Right ventricle myocardium inferior (tissue), 1 donor: ENCODE measurements around the gene MKNK1. TPM values are rescaled to one million over a fixed set of nuclear protein-coding genes. Genes with fewer than 3 reads are reported as not detected.
A peak's percentile ranks its signal among the peaks of the same experiment; 100 is the strongest.

ENCODE experiments used
- ATAC-seq: fragments of 200-7000 bp; cut with Tn5 transposase; one replicate; pipeline ENCODE4 v1.9.1; 2020; ENCODE audit warnings: mild to moderate bottlenecking, moderate library complexity
- DNase-seq: peaks from one replicate; pipeline ENCODE4 v3.0.0; 2021; ENCODE audit errors: missing footprints
- intact Hi-C: fragments of 100-400 bp; cut with DNase I; formaldehyde crosslinking; loops from one replicate; pipeline ENCODE4 v1.11.0; 2022
- total RNA-seq: library from RNA; stranded (reverse); fragmentation: NEBNext Ultra II Directional; extraction: Animal tissue kit (Norgen Biotek cat#: 25700); gene quantifications from one replicate; pipeline ENCODE4 v1.2.1, GENCODE V29; 2021
- donor health status: DM: no; HTN: yes; CAD: no; lungs with severe emphysema.

The MKNK1 gene
- total RNA-seq, 1 donor from 2014 or later, result 39.8 TPM

DNA sequence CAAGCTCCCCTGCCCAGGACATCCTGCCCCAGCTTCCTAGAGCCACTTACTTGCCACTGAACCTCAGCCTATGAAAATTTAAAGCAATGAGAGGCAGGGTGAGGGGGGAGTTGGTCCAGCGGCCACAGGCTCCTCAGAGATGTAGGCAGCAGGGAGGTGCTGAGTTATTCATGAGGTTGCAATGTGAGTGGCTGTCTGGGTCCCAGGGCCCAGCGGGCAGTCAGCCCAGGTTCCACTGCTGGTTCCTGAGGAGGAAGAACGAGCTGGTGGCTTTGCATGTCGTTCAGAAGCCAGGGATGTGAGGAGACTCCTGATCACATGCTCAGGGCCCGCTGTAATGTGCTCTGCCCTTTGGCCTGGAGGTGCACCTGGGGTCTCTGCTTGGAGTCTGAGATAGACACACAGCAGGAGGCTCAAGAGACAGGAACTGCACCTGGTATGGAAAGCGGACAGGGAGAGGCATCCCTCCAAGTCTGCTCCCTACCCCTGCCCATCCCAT, 52.4 kb downstream of the MKNK1 start, which contains the start of gene KNCN:
TSS of gene KNCN (minus strand) at position 51 of the 499 bp plus-strand sequence. CDS start 432 bp downstream, outside the sequence.
- intact Hi-C loops, result no loop called here
- ATAC-seq, result no peak
- DNase-seq, result no peak

DNA sequence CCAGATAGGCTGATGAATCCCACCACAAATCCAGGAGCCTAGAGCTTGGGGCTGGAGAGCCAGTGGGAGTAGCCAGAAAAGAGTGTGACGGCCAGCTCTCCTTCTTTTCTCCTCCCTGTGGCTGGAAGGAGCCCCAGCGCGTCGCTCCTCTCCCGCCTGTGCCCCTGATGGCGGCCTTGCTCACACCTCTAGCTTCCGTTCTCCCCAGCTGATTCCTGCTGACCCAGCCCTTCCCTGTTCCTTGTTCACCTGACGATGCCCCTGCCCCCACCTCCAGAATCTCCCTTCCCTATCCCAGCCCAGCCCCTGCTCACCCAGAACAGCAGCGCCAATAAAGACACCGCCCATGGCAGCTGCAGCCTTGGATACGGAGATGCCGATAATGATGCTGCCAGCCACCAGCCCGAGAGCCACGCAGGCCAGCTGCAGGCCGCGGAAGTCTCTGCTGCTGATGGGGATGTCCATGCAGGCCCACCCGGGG, 53.3 kb downstream of the MKNK1 start:
- no peak for ATAC-seq

DNA sequence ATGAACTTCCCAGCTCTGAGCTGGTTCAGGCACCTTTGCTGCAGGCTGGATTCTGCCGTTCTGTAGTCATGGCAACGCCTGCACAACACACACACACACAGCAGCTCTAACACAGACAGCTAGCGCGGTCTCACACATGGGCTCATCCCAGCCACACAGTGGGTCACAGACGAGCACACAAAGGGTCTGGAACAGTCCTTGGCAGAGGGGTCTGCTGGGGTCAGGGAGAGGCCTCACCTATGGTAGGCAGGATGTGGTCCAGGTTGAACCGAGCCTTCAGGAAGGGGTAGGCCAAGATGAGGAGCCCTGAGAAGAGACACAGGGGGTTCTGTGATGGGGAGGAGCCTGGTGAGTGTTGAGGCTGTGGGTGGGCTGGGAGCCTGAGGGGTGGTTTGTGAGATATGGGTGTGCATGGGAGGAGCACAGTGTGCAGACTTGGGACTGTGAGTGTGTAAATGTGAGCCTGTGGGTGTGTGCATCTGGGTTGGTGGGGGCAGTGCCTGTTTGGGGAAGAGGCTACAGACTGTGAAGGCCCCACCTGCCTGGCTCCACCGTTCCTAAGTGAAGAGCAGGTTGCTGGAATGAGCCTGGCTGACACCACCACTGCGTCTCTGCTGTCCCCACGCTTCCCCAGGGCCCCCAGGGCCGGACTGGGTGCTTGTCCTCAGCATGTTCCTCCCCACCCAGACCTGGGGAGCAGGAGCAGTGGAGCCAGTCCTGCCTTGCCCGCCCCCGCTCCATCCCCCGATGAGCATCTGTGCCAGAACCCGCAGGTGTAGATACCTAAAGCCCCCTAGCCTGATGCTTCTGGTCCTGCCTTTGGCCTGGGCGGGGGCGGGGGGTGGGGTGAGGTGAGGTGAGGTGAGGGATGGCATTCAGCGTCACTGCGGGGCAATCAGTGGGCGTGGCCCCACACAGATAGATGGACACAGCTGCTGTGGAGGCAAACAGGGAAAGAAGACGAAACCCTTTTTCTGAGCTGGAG, 54.1 kb downstream of the MKNK1 start:
- intact Hi-C loops, result no loop called here
- no peak for ATAC-seq
- DNase-seq, result peak; percentile 34

More for the DNA sequence above, 53.3 kb downstream of the MKNK1 start:
- intact Hi-C loops, result no loop called here
- DNase-seq, result peak; percentile 35

DNA sequence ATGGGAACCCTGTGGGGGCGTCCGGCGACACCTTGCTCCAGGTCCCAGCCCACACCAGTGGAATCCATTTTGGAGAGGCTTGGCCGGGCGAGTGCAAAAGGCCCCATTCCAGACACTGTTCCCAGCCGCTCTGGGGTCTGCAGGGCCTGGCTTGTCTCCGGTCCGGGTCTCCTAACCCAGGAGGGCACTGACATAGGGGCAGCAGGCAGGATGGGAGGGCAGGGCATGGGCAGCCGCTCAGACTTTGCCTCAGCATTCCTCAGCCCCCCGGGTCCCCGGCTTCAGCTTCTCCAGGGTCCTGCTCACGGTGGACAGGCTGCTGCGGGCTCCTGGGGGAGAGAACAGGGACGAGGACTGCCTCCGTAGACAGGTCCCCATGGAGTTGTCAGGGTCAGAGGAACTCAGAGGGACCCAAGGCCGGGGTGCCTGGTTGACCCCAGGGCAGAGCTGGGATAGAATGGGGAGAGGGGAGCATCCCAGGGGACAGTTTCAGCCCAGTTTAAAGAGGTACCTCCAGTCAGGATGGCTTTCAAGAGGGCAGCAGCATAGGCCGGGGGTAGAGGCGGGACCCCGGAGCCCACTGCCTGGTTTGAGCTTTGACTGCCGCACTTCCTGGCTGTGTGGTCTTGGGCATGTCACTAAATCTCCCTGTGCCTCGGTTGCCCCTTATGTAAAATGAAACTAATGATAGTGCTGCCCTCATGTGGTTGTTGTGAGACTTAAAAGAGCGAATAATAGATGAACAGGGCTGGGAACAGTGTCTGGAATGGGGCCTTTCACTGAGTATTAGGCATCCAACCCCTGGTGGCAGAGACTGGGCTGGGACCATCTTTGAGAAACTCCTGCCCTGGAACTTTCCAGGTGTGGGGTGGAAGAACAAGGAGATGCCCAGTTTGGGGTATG, 56.3 kb downstream of the MKNK1 start:
- DNase-seq, result peak; percentile 32
- ATAC-seq, result no peak
- intact Hi-C loops, result no loop called here

DNA sequence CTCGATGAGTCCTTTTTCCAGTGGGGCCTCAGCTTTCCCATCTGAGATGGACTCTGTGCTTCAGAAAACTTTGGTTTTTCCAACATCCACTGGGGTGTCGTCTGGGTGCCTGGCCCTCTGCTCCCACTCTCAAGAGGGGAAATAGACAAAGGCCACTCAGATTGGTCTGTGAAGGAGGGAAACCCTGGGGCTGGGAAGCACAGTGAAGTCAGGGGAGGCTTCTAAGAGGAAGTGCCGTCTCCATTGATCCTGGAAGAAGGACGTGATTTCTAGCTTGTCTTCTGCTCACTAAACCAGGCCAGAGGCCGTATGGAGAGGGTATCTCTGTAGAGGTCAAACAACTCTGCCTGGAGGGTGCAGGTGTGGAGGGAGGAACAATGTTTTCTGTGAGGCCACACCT, 57.9 kb downstream of the MKNK1 start:
- ATAC-seq (no peak), DNase-seq (no peak)
- intact Hi-C loops, result no loop called here

DNA sequence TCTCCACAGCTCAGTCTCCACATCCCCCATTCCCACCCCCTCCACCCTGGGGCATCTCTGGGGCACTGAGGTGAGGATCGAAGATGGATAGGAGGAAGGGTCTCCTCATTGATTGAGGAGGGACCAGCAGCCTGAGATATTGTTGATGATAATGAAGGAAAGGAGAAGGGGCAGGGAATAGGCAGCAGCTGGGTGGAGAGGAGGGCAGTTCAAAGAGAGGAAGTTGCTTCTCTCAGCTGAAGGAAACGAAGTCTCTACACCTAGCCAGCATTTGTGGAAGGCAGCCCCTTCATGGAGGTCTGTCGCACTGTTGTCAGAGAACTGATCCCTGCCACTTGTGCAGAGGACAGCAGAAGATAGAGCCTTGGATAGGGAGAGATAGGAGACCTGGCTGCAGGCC, 58.3 kb downstream of the MKNK1 start:
- no peak for ATAC-seq
- intact Hi-C loops, result no loop called here
- DNase-seq, result peak; percentile 5

DNA sequence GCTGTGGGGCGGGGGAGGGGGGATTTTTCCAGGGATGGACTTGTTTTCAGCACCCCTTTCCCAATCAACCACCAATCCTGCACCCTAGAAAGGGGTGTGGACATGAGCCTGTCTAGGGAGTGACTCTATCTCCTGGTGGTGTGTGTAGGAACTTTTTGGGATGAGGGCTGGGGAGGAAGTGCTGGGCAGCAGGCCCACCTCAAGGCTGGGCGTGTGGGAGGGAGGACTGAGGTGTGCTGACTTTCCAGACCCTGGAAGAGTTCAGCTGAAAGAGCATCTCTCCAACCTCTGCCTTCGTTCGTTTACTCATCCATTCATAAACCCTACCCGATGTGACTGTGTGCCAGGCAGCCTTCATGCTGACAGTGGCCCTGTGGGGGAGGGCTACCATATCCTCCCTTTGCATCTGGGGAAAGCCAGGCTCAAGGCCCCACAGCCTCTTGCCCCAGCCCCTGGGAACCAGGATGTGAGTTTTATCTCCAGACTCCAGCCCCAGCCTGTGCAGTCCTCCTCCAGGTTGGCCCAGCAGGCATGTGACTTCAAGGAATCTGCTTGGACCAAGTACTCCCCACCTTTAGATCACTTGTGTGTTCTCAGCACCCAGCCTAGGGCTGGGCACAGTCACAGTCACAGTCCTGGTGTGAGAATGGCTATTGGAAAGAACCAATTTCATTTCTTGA, 59.4 kb downstream of the MKNK1 start:
- peak; percentile 20 for DNase-seq
- intact Hi-C loops, result no loop called here

DNA sequence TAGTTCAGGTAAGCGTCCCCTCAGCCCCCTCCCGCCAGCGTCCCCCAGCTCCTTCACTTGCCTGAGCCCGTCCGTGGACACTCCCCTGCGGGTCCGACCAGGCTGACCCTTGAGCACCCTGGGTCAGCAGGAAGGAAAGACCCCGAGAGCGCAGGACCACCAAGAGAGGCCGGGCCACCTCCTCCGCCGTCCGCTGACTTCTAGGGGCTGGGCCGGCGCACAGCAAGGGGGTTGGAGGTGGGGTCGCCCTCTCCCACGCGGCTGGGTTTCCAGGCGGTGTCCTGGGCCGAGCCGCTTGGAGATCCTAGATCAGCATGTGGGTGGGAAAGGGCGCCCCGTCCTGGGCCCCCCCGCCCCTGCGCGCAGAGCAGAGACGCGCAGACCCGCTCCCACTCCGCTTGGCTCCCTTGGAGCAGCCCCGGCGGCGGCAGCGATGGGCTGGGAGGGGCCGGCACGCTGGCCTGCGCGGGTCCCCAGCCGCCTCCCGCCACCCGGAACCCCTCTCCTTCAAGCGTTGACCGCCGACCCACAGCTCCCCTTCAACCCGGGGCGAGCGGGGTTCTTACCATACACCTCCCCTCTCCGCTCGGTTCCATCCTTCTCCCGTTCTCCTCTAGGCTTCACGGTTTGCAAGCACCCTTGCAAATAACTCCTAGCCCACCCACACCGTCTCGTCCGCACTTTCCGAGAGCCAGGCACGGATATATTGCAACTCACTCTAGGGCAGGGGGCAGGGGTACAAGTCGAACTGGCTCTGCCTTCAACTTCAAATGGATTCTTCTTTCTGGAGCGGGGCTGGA, 60.1 kb downstream of the MKNK1 start:
- DNase-seq (peak; percentile 42), ATAC-seq (no peak)
- intact Hi-C loops, result no loop called here

More for the DNA sequence above, 59.4 kb downstream of the MKNK1 start:
- no peak for ATAC-seq

DNA sequence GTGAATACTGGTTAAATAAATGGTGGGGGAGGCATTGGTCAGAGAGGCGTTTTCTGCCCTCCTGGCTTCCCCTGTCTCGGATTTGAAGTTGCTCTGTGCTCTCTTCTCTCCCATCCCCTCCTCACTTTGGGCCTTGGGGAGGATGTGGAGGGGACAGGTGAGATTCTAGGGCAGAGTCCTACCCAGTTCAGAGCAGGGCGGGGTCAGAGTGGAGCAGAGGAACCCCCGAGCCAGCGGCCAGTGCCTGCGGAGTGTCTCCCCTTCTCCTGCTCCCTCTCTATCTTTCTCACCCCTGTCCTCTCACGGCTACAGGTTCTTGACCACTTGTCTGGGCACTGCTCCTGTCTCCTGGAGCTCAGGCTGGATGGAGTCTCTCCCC, 60.7 kb downstream of the MKNK1 start:
- no peak for ATAC-seq
- intact Hi-C loops, result no loop called here
- DNase-seq, result no peak

DNA sequence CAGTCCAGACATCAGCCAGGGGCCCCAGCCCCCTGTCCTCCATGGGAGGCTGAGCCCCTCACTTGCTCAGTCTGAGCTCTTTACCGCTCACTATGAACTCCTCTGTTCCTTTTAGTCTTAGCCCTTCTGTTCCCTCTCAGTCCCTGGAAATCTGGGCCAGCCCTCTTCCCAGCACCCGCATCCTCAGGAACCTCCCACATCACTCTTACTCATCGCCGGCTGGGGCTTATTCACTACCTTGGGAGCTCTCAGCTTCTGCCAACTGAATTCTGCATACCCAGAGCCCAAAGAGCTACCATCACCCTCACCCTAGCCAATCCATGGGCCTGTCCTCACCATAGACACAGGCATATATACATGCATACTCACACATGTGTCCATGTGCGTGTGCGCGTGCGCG, 64.1 kb downstream of the MKNK1 start:
- ATAC-seq, result no peak
- peak; percentile 49 for DNase-seq
- intact Hi-C loops, result no loop called here

DNA sequence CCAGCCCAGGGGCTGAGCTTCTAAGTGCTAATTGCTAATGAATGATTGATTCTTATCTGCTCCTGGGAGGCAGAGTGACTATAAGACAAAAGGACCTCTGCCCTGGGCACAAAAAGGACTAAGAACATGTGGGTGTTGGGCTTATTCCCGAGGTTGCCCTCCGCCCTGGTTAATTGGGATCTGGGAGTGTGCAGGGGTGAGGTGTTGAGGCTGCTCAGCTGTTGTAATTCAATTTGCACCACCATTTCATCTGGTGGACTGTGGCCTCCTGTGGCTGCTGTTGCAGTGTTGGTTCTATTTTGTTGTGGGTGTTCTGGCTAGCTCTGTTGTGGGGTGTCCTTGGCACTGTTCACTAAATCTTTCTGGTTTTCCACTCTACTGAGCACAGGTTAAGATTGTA, 65.9 kb downstream of the MKNK1 start:
- DNase-seq (no peak), ATAC-seq (no peak)
- intact Hi-C loops, result no loop called here

DNA sequence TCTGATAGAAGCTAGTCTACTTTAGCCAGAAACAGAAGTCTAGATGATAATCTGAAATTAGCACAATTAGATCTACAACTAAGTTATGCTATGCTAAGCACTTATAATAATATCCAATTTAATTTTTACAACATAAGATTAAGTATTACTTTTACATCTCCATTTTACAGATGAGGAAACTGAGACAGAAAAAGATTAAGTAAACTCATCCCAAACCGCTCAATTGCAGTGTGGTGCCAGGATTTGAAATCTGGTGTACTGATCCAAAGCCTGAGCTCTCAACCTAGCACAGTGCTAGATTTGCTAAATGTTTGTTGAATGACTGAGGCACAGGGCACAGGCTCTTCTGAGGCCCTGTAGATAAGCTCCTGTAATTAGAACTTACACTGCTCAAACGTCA, 66.4 kb downstream of the MKNK1 start:
- intact Hi-C loops, result no loop called here
- DNase-seq (no peak), ATAC-seq (no peak)

DNA sequence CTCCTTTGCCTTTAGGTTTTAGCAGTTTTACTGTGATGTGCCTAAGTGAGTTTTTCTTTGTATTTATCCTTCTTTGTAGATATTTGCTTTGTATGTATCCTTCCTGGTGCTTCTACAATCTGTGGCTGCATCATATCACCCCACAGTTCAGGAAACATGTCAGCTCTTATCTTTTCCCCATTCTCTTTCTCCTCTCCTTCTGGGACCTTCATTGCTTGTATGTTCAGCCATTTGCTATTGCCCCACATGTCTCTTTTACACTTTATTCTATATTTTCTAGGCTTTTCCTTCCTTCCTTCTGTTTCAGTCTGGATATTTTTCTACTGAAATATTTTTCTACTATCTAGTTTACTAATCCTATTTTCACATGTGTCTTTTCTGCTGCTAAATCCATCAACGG, 67.5 kb downstream of the MKNK1 start:
- no peak for ATAC-seq
- no peak for DNase-seq
- intact Hi-C loops, result no loop called here

DNA sequence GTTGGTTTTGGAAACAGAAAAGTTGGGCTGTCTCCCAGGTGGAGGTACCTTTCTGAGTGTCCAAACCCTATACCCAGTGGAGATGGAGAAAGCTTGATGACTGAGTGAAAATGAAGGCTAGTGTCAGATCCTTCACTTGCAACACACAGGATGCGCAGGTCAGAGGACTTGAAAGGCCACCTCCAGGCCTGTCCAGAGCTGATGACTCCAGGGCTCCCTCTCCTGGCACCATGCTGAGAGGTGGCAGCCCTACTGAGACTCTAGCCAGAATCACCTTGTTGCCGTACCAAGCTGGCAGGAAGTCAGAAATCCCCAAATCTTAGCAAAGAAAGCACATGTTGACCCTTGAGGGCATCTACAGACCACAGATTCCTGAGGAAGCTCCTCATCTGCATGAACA, 69.0 kb downstream of the MKNK1 start:
- DNase-seq (peak; percentile 7), ATAC-seq (no peak)
- intact Hi-C loops, result loop anchor here (2.0 kb wide), 1 partner anchor 190 kb away; no protein-coding TSS in a partner anchor

DNA sequence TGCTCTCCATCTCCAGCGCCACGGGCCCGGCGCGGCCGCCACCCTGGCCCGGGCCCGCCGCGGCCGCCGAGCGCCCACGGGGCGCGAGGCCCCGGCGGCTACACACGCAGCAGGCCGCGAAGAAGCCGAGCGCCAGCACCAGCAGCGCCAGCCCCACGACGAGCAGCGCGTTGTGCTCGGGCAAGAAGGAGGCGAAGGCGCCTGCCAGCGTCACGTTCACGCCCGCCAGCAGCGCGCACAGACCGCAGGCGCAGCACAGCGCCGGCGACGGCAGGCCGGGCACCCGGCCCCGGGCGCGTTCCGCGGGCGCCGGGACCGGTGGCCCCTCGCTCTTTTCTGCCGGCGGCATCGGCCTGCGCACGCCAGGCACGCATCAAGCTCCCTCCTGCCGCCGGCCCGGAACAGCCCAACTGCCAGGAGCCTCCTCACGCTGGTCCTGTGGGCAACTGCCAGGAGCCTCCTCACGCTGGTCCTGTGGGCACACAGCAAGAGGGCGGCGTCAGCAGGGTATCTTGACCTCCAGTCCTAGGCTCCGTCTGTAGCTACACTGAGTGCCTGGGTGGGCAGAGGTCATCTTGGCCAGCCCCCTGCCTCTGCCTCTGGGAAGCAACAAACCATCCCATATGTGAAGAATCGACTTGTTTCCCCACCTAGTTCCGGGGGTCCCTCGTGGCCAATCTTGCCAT, 70.7 kb downstream of the MKNK1 start:
- DNase-seq (peak; percentile 66), ATAC-seq (peak; percentile 64)
- intact Hi-C loops, result no loop called here

DNA sequence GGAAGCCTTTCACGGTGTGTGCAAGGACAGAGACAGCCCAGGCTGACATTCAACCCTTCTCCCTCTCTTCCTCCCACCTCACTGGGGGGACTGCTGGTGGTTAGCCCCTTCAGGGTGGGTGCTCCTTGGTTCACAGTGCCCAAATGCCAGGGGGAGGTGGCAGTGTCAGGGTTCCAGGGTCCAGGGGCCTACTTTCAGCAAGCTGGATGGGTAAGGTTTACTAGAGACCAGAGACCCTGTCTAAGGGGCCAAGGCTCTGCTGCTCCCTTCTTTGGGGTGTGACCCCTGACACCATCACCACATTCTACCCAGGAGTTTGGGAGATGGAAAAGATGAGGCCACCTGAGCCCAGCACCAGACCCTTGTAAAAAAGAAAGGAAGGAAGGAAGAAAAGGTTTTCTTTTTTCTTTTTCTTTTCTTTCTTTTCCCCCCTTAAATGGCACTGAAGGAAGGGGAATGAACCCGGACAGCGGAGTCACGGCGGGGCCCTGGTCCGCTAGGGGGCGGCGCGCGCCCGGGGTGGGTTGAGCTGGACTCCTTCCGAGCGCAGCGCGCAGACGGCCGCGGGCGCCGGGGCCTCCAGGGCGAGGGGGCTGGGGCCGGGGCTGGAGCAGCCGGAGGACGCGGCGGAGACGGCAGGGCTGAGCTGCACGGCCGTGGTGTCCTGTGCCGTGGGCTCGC, 71.4 kb downstream of the MKNK1 start:
- DNase-seq (peak; percentile 88), ATAC-seq (peak; percentile 81)
- intact Hi-C loops, result no loop called here

DNA sequence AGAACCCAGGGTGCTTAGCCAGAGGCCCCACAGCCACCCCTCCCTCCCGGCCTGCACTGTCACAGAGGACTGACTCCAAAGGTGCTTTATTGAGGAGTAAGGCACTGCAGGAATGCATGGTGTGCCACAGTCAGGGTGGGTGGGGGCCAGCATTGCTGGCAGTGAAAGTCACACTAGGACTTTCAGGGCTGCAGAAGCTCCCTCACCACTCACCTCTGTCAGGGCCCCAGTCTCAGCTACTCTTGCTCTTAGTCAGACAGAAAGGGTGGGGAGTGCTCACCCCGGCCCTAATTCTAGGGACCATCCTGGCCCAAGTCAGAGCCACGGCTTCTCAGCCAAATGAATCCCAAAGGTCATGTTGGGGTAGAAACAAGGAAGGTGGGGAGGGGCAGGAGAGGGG, 72.0 kb downstream of the MKNK1 start:
- DNase-seq, result no peak
- intact Hi-C loops, result no loop called here
- no peak for ATAC-seq
